GF-D8 (cell line): ENCODE data around the gene AKR1C2.
"Not testable (repeated sequence)": the region's sequence is repeated elsewhere in the genome, so short reads cannot be mapped to it uniquely, and the experiment has no call there.

ENCODE experiments used
- DNase-seq: peaks from one replicate; lab custom pipeline; 2025; lab: John Stamatoyannopoulos, UW

The AKR1C2 gene

GRCh38 chr10:4956955-4957645, 46.6 kb downstream of the AKR1C2 start:
- not testable (repeated sequence) for DNase-seq

DNA sequence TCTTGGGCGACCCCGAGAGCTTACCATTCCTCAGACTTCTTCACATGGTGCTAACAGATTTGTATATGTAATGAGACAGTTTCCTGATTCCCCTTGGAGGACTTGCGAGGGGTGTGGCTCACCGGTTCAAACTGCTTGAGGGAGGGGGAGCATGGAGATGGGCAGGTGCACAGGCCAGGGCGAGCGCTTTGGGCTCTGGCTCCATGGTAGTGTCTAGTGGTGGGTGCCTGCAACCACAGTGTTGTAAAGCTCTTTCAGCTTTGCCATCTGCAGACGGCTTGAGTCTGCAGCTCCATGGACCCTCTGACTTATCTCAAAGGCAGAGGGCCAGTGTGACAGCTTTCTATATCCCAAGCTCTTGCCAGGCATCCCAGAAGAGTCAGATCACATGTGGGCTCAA, 47.6 kb downstream of the AKR1C2 start:
- not testable (repeated sequence) for DNase-seq

- DNase-seq: no peak
These were observed 50.3 kb downstream of the AKR1C2 start for GRCh38 chr10:4953405-4953804.

GRCh38 chr10:4951512-4952162, 52.0 kb downstream of the AKR1C2 start:
- not testable (repeated sequence) for DNase-seq

GRCh38 chr10:4947635-4948596, 55.7 kb downstream of the AKR1C2 start:
- DNase-seq: no peak

- no peak for DNase-seq
These were observed 56.5 kb downstream of the AKR1C2 start for GRCh38 chr10:4947039-4947634.

DNA sequence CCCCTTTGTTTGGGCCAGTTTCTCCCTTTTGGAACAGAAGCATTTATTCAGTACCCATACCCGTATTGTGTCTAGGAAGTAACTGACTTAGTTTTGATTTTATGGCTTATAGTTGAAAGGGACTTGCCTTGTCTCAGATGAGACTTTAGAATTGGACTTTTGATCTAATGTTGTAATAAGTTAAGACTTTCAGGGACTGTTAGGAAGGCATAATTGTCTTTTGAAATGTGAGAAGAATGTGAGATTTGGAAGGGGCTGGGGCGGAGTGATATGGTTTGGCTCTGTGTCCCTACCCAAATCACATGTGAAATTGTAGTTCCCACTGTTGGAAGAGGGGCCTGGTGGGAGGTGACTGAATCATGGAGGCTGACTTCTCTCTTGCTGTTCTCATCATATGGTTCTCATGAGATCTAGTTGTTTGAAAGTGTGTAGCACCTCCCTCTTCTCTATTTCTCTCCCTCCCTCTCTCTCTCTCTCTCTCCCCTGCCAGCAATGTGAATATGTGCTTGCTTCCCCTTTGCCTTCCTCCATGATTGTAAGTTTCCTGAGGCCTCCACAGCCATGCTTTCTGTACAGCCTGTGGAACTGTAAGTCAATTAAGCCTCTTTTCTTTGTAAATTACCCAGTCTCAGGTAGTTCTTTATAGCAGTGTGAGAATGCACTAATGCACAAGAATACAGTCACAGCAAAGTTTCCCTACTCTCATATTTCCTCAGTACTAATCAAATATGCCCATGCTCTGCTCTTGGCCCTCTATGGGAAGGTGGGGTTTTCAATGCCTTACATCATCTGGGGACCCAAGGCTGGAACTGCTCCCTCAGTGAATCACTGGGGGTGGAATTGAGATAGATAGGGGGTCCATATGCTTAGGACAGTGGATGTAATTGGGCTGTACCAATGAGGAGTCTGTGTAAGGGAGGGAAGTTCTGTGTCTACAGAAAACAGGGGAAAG, 57.6 kb downstream of the AKR1C2 start:
- no peak for DNase-seq

GRCh38 chr10:4944841-4945240, 58.8 kb downstream of the AKR1C2 start:
- DNase-seq: no peak

GRCh38 chr10:4943821-4944220, 59.8 kb downstream of the AKR1C2 start:
- DNase-seq: no peak

- not testable (repeated sequence) for DNase-seq
These were observed 60.2 kb downstream of the AKR1C2 start for GRCh38 chr10:4943416-4943815.

GRCh38 chr10:4942931-4943330, 60.7 kb downstream of the AKR1C2 start:
- DNase-seq: not testable (repeated sequence)

GRCh38 chr10:4941540-4942330, 61.9 kb downstream of the AKR1C2 start:
- no peak for DNase-seq

- not testable (repeated sequence) for DNase-seq
These were observed 62.7 kb downstream of the AKR1C2 start for GRCh38 chr10:4940909-4941308.

GRCh38 chr10:4940073-4940428, 63.6 kb downstream of the AKR1C2 start:
- not testable (repeated sequence) for DNase-seq

DNA sequence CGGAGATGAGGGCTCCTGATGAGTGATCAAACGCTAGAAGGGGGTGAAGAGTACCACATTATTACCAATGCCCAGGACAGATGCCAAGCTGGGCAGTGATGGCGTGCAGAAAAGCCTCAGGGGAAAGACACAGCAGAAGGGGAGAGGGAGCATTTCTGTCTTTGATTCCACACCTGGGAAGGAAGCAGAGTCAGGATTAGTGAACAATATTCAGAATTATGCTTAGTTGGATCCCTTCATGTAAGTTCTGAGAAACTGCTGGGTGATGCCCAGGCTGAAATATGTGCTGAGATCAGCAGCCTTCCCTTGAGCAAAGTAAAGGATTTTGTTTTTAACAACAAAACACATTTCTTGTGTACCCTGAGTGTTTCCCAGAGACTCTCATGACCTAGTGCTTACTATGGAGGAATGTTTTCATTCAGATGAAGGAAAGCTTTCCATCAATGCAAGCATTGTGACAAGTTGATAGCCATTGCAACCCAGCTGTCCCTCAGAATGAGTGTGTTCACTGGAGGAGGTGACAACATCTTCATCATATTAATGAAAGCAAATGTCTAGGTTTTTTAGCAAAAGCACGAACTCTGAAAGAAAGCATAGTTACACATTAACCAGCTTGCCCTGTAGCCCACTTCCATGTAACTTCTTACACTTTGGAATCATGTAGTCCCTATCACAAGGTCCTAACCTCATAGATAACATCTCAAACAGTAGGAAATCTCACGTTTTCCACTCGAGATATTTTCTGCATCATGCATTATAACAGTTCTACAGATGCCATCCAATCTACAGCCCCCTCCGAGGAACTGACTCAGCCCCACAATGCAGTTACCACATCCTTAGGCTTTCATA, 64.2 kb downstream of the AKR1C2 start:
- no peak for DNase-seq
